22Rv1 (cell line): ENCODE data around the gene DBNL.

Experiments used
- ZFX ChIP-seq: fragments of 450-650 bp; IDR thresholded peaks from 2 replicates; pipeline ENCODE4 v1.6.1; 2017; ENCODE audit warnings: antibody characterized with exemption, borderline replicate concordance
- TF ChIP-seq, protein P1 (sequence below): fragments of 450-650 bp; IDR thresholded peaks from 2 replicates; pipeline ENCODE4 v1.5.1; 2017; ENCODE audit warnings: mild to moderate bottlenecking

DNA sequence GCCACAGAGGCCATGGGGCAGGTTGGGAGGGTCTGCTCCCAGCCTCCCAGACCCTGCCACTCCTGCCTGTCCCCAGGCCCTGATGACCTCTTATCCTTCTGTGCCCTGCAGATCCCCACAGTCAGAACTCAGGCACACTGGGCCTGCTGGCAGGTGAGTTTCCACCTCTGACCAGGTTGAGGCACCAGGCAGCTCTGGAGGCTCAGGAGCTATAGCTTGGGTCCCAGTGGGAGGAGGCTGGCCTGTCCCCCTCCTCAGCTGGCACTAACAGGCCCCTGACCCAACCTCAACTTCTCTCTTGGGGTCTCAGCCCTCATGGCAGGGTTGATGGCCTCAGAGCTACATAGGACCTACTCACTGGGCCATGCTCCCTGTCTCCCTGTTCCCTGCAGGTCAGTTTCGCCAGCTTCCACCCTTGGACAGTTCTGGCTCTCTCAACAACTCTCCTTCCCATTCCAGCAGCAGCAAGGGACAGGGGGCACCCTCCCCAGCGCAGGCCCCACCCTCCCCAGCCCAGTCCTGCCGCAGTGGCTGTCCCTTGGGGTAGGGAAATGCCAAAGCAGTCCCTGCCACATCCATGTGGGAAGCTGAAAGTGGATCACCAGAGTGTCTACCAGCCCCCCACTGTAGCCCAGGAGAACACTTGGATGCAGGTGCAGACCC lies 56.9 kb downstream of the DBNL start:
- TF ChIP-seq, protein P1, sequence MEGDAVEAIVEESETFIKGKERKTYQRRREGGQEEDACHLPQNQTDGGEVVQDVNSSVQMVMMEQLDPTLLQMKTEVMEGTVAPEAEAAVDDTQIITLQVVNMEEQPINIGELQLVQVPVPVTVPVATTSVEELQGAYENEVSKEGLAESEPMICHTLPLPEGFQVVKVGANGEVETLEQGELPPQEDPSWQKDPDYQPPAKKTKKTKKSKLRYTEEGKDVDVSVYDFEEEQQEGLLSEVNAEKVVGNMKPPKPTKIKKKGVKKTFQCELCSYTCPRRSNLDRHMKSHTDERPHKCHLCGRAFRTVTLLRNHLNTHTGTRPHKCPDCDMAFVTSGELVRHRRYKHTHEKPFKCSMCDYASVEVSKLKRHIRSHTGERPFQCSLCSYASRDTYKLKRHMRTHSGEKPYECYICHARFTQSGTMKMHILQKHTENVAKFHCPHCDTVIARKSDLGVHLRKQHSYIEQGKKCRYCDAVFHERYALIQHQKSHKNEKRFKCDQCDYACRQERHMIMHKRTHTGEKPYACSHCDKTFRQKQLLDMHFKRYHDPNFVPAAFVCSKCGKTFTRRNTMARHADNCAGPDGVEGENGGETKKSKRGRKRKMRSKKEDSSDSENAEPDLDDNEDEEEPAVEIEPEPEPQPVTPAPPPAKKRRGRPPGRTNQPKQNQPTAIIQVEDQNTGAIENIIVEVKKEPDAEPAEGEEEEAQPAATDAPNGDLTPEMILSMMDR: no peak
- TF ChIP-seq ZFX: no peak
